Neural progenitor cell (in vitro differentiated cells): ENCODE results near the gene PELO.

Experiments
- EZH2 ChIP-seq: fragments of 200-600 bp; sonication (generic); IDR thresholded peaks from 2 replicates; pipeline ENCODE4 v1.6.1; 2017; ENCODE audit warnings: antibody characterized with exemption, mild to moderate bottlenecking, moderate library complexity
- TF ChIP-seq, protein P1 (sequence below): fragments of 200-600 bp; sonication (generic); IDR thresholded peaks from 2 replicates; pipeline ENCODE4 v1.5.1; 2017; ENCODE audit warnings: antibody characterized with exemption, mild to moderate bottlenecking

DNA sequence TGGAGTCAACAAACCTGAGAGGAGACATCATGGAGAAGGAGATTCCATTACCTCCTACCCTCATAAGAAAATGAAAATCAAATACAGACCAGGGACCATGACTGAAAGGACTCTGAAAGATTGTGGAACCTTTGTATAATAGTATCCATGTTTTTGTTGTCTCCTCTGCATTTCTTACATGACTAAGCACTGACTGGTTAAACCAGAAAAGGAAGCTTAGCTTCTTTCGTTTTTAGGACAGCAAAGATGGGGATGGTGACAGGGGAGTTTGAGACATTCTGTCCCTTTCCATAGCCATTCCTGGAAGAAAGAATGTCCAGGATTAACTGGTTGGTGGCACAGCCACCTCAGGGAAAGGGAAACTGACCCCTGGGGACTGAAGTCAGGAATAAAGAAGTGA lies 22.2 kb downstream of the PELO start:
- TF ChIP-seq, protein P1, sequence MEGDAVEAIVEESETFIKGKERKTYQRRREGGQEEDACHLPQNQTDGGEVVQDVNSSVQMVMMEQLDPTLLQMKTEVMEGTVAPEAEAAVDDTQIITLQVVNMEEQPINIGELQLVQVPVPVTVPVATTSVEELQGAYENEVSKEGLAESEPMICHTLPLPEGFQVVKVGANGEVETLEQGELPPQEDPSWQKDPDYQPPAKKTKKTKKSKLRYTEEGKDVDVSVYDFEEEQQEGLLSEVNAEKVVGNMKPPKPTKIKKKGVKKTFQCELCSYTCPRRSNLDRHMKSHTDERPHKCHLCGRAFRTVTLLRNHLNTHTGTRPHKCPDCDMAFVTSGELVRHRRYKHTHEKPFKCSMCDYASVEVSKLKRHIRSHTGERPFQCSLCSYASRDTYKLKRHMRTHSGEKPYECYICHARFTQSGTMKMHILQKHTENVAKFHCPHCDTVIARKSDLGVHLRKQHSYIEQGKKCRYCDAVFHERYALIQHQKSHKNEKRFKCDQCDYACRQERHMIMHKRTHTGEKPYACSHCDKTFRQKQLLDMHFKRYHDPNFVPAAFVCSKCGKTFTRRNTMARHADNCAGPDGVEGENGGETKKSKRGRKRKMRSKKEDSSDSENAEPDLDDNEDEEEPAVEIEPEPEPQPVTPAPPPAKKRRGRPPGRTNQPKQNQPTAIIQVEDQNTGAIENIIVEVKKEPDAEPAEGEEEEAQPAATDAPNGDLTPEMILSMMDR, result no peak
- no peak for TF ChIP-seq EZH2
